Spleen (tissue), 11 donors: ENCODE measurements around the gene ZNF766. TPM values are rescaled to one million over a fixed set of nuclear protein-coding genes. Genes with fewer than 3 reads are reported as not detected.
A peak's percentile ranks its signal among the peaks of the same experiment; 100 is the strongest.
"Not testable (repeated sequence)": the region's sequence is repeated elsewhere in the genome, so short reads cannot be mapped to it uniquely, and the experiment has no call there.

ENCODE experiments used
- DNase-seq: peaks from one replicate; pipeline ENCODE4 v3.0.0-alpha.2; 2020
- H3K27ac ChIP-seq, 8 donors: fragments of 200-600 bp; sonication (generic) in 7 of 8; 1 replicate in 4 of 8; 2 replicates in 4 of 8; pipeline versions ENCODE4 v1.5.0 to v1.8.0; 2016 to 2021; ENCODE audit warnings: inconsistent platforms in 4 of 8, mild to moderate bottlenecking in 4 of 8, moderate library complexity in 1 of 8
- H3K27me3 ChIP-seq, 7 donors: fragments of 200-600 bp; sonication (generic) in 6 of 7; replicated peaks in 1 of 7; 1 replicate in 4 of 7; 2 replicates in 3 of 7; pipeline versions ENCODE4 v1.5.0 to v1.8.0; 2016 to 2021; ENCODE audit warnings: inconsistent platforms in 3 of 7, mild to moderate bottlenecking in 1 of 7
- H3K36me3 ChIP-seq, 6 donors: fragments of 200-600 bp; sonication (generic) in 5 of 6; 1 replicate in 4 of 6; 2 replicates in 2 of 6; pipeline versions ENCODE4 v1.5.0 to v1.8.0; 2016 to 2021; ENCODE audit warnings: inconsistent platforms in 2 of 6
- H3K4me1 ChIP-seq, 6 donors: fragments of 200-600 bp; sonication (generic) in 5 of 6; 1 replicate in 3 of 6; 2 replicates in 3 of 6; pipeline versions ENCODE4 v1.5.0 to v1.8.0; 2016 to 2021; ENCODE audit warnings: inconsistent platforms in 3 of 6
- H3K4me3 ChIP-seq, 8 donors: fragments of 200-600 bp; sonication (generic) in 7 of 8; 1 replicate in 4 of 8; 2 replicates in 4 of 8; pipeline versions ENCODE4 v1.5.0 to v1.8.0; 2016 to 2021; ENCODE audit warnings: inconsistent platforms in 4 of 8, mild to moderate bottlenecking in 4 of 8, moderate library complexity in 2 of 8
- H3K9me3 ChIP-seq, 8 donors: fragments of 200-600 bp; sonication (generic) in 7 of 8; 1 replicate in 4 of 8; 2 replicates in 4 of 8; pipeline versions ENCODE4 v1.5.0 to v1.8.0; 2016 to 2021; ENCODE audit warnings: inconsistent platforms in 4 of 8
- POLR2A ChIP-seq, 3 donors: fragments of 450-650 bp; IDR thresholded peaks; one replicate each; pipeline ENCODE4 v1.5.1; 2017; ENCODE audit warnings: antibody characterized with exemption in 3 of 3, mild to moderate bottlenecking in 1 of 3
- POLR2AphosphoS5 ChIP-seq, 3 donors: sonication (generic); formaldehyde crosslinking; IDR thresholded peaks; one replicate each; pipeline ENCODE4 v1.5.1; 2017; ENCODE audit warnings: antibody characterized with exemption in 3 of 3
- WGBS, 5 donors: extraction: QIAGEN DNeasy Blood & Tissue Kit in 3 of 5; methylation state at CpG; one replicate each; pipeline versions ENCODE4 v1.1.5 to v1.1.7; 2013 to 2018; 5-methylcytosine and 5-hydroxymethylcytosine counted together
- intact Hi-C: fragments of 100-400 bp; cut with DNase I; formaldehyde crosslinking; loops from one replicate; pipeline ENCODE4 v1.15.0; 2023; ENCODE audit warnings: low total_unique reads
- polyA plus RNA-seq, 3 donors: library from polyadenylated mRNA; stranded (reverse); fragments of 200-250 nt; gene quantifications; one replicate each; pipeline ENCODE4 v1.2.1, GENCODE V29; 2013
- total RNA-seq, 7 donors: library from RNA; depleted of rRNA in 3 of 7; stranded (reverse); fragments of >200 nt in 3 of 7; fragmentation: NEBNext Ultra II Directional in 4 of 7; extraction: Animal tissue kit (Norgen Biotek cat#: 25700) in 4 of 7; gene quantifications; one replicate each; pipeline versions ENCODE4 v1.1.0 to v1.2.1, GENCODE V29; 2016 to 2021
- TF ChIP-seq, protein P1 (sequence below), 11 experiments: fragments of 200-600 bp in 7 of 11; fragments of 450-650 bp in 4 of 11; sonication (generic) in 4 of 11; IDR thresholded peaks in 8 of 11; conservative IDR thresholded peaks in 3 of 11; 1 replicate in 7 of 11; 2 replicates in 4 of 11; pipeline versions ENCODE4 v1.4.0 to v1.8.0; 2016 to 2021; ENCODE audit warnings: antibody characterized with exemption in 11 of 11, inconsistent platforms in 4 of 11, mild to moderate bottlenecking in 1 of 11
- donor health status: healthy with polysubstance abuse.
- donor health status: DM: no; HTN: no; CAD: no; lungs with moderate emphysema.
- donor health status: DM: no; HTN: no; CAD: no.
- donor health status: Bipolar disorder and iron deficiency.
- donor health status: healthy.
- donor health status: DM: no; HTN: no; CAD: no.
- donor health status: DM: yes; HTN: yes; CAD: no.

ZNF766 gene
- total and polyA plus RNA-seq, 10 donors = 4.2 to 24.9 (median 14.4) TPM

GRCh38 chr19:52291781-52292180 lies 22.4 kb downstream of the ZNF766 start:
- 91 to 97% (median 93%) methylated on average over 3 of the region's 3 CpGs for WGBS, 5 donors
- DNase-seq = no peak
- intact Hi-C loops = no loop called here
- H3K27ac ChIP-seq = no peak overlapping the region
- no peaks in the 10 kb centered on the region for H3K27me3 ChIP-seq
- TF ChIP-seq POLR2A (IDR thresholded peaks at IDR 0.05) = no peak
- TF ChIP-seq, protein P1, sequence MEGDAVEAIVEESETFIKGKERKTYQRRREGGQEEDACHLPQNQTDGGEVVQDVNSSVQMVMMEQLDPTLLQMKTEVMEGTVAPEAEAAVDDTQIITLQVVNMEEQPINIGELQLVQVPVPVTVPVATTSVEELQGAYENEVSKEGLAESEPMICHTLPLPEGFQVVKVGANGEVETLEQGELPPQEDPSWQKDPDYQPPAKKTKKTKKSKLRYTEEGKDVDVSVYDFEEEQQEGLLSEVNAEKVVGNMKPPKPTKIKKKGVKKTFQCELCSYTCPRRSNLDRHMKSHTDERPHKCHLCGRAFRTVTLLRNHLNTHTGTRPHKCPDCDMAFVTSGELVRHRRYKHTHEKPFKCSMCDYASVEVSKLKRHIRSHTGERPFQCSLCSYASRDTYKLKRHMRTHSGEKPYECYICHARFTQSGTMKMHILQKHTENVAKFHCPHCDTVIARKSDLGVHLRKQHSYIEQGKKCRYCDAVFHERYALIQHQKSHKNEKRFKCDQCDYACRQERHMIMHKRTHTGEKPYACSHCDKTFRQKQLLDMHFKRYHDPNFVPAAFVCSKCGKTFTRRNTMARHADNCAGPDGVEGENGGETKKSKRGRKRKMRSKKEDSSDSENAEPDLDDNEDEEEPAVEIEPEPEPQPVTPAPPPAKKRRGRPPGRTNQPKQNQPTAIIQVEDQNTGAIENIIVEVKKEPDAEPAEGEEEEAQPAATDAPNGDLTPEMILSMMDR (IDR thresholded peaks at IDR 0.05 in 8 of 11, conservative IDR thresholded peaks at IDR 0.05 in 3 of 11) = no peak
- TF ChIP-seq POLR2AphosphoS5 (IDR thresholded peaks at IDR 0.05) = no peak
- H3K36me3 ChIP-seq = peaks cover 5 to 59% (median 43%) of the 10 kb centered on the region in 6 donors
- H3K9me3 ChIP-seq = peaks cover 0 to 82% (median 45%) of the 10 kb centered on the region in 8 donors
- H3K4me1 ChIP-seq = peaks cover 4 to 10% (median 5%) of the 10 kb centered on the region in 6 donors
- H3K4me3 ChIP-seq = no peak overlapping the region

GRCh38 chr19:52292946-52293345 lies 23.6 kb downstream of the ZNF766 start:
- H3K4me3 ChIP-seq, H3K27me3 ChIP-seq, H3K27ac ChIP-seq, DNase-seq, intact Hi-C loops: not testable (repeated sequence)
- Histone ChIP-seq H3K36me3 (peaks cover 5 to 47% (median 36%) of the 10 kb centered on the region in 6 donors), H3K9me3 (peaks cover 0 to 71% (median 42%) of the 10 kb centered on the region in 8 donors), H3K4me1 (peaks cover 8 to 17% (median 9%) of the 10 kb centered on the region in 6 donors)
- WGBS, 5 donors = 95 to 98% (median 97%) methylated on average over 6 of the region's 6 CpGs

- TF ChIP-seq POLR2AphosphoS5 (IDR thresholded peaks at IDR 0.05) (no peak), POLR2A (IDR thresholded peaks at IDR 0.05) (no peak)
- TF ChIP-seq, protein P1 (IDR thresholded peaks at IDR 0.05 in 8 of 11, conservative IDR thresholded peaks at IDR 0.05 in 3 of 11) = no peak
- WGBS, 5 donors = 24 to 32% (median 30%) methylated on average over 8 of the region's 8 CpGs
- H3K4me3 ChIP-seq = peak overlapping the region; percentile 53 to 91 (median 72)
- peaks cover 5 to 39% (median 22%) of the 10 kb centered on the region in 6 donors for H3K36me3 ChIP-seq
- H3K9me3 ChIP-seq = peaks cover 0 to 71% (median 50%) of the 10 kb centered on the region in 8 donors
- no peaks in the 10 kb centered on the region for H3K27me3 ChIP-seq
- DNase-seq = no peak
- H3K4me1 ChIP-seq = peaks cover 10 to 30% (median 16%) of the 10 kb centered on the region in 6 donors
- H3K27ac ChIP-seq = peak overlapping the region; percentile 41 to 98 (median 84)
- intact Hi-C loops = no loop called here
Observed at GRCh38 chr19:52296400-52296772, 27.0 kb downstream of the ZNF766 start.

GRCh38 chr19:52296773-52297600 lies 27.6 kb downstream of the ZNF766 start, which contains the start of gene ZNF480:
ZNF480 (plus strand) TSS chr19:52297169; CDS start chr19:52300413, 3,244 bp downstream.
- Histone ChIP-seq H3K4me3 (peak within 1 kb of the TSS; percentile 58 to 91 (median 72)), H3K4me1 (peaks cover 10 to 30% (median 16%) of the 10 kb centered on the region in 6 donors), H3K27ac (peak within 1 kb of the TSS; percentile 89 to 98 (median 94)), H3K9me3 (peaks cover 0 to 71% (median 53%) of the 10 kb centered on the region in 8 donors), H3K36me3 (peaks cover 5 to 39% (median 27%) of the 10 kb centered on the region in 6 donors), H3K27me3 (no peaks in the 10 kb centered on the region)
- WGBS, 5 donors = 0 to 1% (median 1%) methylated on average over 43 to 57 of the region's 75 CpGs
- intact Hi-C loops = no loop called here
- peak; percentile 90 to 95 (median 91) for TF ChIP-seq POLR2AphosphoS5 (IDR thresholded peaks at IDR 0.05)
- TF ChIP-seq, protein P1 (IDR thresholded peaks at IDR 0.05 in 8 of 11, conservative IDR thresholded peaks at IDR 0.05 in 3 of 11) = peak in 6 of 11 experiments; percentile 16 to 30 (median 28)
- TF ChIP-seq POLR2A (IDR thresholded peaks at IDR 0.05) = no peak
- DNase-seq = peak; percentile 95
